GM18873 (cell line): ENCODE measurements around the gene STPG4.

ENCODE experiments used
- ATAC-seq: cut with Tn5 transposase; IDR thresholded peaks from one replicate; pipeline ENCODE4 v1.9.1; 2021; ENCODE audit warnings: mild to moderate bottlenecking, moderate library complexity, moderate number of reproducible peaks; ENCODE audit not compliant: unreplicated experiment, low FRiP score

STPG4 gene

DNA sequence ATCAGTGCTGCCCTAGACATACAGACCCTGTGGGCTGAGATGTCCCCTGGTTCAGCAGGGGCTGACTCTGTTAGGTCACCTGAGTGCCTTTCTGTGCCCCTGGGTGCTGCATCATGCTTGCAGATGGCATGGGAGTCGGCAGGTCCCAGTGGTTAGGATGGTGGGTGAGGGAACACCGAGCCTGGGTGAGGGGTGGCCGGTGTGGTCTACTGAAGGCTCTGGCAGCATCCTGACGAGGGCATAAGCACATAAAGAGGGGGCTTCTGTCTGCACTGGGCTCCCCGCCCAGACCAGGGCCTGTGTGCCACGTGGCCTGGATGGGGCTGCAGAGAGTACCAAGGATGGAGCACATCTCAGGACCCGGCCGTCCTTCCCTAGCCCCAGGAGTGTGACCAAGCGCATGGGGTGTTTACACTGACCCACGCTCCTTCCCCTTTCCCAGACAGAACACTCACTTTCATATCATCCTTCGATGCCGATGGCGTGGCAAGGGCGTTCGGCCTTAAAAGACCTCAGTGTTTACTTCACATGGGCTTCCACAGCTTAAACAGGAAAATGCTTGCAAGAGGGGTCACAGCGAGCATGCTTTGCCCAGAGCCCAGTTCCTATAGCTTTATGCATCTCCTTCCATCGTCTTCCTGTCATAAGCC is 115.1 kb downstream of the STPG4 start:
- ATAC-seq, result no peak

DNA sequence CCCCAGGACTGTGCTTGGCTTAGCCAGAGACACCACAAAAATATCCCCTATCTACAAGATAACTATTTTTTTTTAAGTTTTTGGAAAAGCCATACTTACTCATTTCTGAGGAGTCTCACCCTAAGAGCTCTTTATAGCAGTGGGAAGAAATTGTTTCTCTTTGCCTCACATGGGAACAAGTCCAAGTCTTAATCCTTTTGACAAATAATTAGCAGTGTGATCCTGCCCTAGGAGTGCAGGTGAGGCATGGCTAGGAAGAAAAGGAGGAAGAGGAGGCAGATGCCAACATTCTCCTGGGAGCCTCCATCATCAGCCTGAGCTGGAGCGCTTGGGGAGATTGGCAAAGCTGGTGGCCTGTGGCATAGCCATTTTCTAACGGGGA is 115.6 kb downstream of the STPG4 start:
- ATAC-seq, result no peak

DNA sequence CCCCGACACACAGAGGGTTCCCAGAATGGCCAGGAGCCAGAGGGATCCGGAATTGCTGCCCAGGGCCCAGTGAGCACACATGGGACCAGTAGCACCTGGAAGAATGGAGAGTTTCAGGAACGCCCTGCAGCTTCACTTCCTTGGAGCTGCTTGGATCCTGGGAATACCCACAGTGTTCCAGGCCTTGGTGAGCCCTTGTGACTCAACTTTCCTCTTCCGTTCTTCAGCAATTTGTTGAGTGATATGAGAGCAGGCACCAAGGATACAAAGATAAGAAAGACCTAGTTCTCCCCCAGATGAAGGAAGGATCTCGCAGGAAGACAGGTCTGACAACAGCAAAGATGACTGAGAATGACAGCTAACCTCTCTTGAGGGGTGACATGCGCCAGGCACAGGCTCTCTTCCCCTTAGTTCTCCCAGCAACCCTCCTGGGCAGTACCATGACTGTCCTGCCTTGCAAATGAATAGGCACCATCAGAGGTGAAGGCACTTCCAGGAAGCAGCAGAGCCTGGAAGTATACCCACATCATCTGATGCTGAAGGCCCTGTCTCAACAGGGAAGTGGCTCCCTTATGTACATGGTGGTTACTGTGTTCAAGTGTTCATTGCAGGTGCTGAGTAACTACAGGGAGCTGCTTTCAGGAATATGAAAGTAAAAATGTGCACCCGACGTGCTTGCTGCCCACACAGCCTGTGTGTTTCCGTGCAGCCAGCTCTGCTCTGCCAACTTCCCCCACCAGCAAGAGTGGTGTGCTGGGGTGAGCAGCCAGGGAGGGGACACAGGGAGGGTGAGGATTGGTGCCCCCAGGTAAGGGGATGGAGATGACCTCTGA is 116.2 kb downstream of the STPG4 start:
- ATAC-seq, result no peak

DNA sequence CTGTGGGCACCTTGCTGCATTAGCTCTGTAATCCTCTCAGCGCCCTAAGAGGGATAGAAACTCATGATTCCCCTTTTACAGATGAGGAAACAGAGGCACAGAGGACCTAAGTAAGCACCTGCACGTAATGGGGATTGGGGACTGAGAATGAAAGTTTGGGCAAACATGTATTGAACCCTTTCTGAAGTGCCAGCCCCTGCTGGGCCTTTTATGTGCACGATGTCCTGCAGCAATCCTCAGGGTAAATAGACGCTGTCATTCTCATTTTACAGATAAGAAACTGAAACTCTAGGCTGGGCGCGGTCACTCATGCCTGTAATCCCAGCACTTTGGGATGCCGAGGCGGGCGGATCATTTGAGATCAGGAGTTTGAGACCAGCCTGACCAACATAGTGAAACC is 117.4 kb downstream of the STPG4 start:
- ATAC-seq, result no peak
